ENCODE data around the gene PTPMT1.
"Not testable (repeated sequence)": the region's sequence is repeated elsewhere in the genome, so short reads cannot be mapped to it uniquely, and the experiment has no call there.

The PTPMT1 gene

GRCh38 chr11:47550288-47551047, 14.9 kb upstream of the PTPMT1 start:
- no peak for DNase-seq

- DNase-seq, result peak in 1 of 2 experiments; percentile 16
Observed at GRCh38 chr11:47551086-47551485, 14.3 kb upstream of the PTPMT1 start.

GRCh38 chr11:47552056-47552565, 13.3 kb upstream of the PTPMT1 start:
- DNase-seq, result peak; percentile 18 to 30

GRCh38 chr11:47552566-47553405, 12.6 kb upstream of the PTPMT1 start, which contains the start of gene CELF1:
Gene CELF1, minus strand, starts transcription at chr11:47553132. Its CDS starts 53,609 bp downstream, at chr11:47499523.
- DNase-seq, result peak; percentile 85 to 98

GRCh38 chr11:47553406-47553743, 12.0 kb upstream of the PTPMT1 start:
- no peak for DNase-seq

GRCh38 chr11:47557004-47557403, 8.4 kb upstream of the PTPMT1 start:
- DNase-seq, result not testable (repeated sequence)

- DNase-seq, result no peak
Observed at GRCh38 chr11:47558695-47559094, 6.7 kb upstream of the PTPMT1 start.

GRCh38 chr11:47560426-47560825, 5.0 kb upstream of the PTPMT1 start:
- DNase-seq, result no peak

- DNase-seq, result not testable (repeated sequence)
Observed at GRCh38 chr11:47562393-47562792, 3.0 kb upstream of the PTPMT1 start.

GRCh38 chr11:47564366-47564765, 1.0 kb upstream of the PTPMT1 start:
- not testable (repeated sequence) for DNase-seq

- no peak for DNase-seq
Observed at GRCh38 chr11:47564933-47565339, 463 bp upstream of the PTPMT1 start.

GRCh38 chr11:47566149-47566698, 825 bp downstream of the PTPMT1 start:
- DNase-seq, result no peak

GRCh38 chr11:47569646-47570045, 4.2 kb downstream of the PTPMT1 start:
- DNase-seq, result no peak

- no peak for DNase-seq
Observed at GRCh38 chr11:47570651-47571356, 5.4 kb downstream of the PTPMT1 start.

- no peak for DNase-seq
Observed at GRCh38 chr11:47571357-47571729, 5.9 kb downstream of the PTPMT1 start.

GRCh38 chr11:47571895-47572294, 6.5 kb downstream of the PTPMT1 start:
- no peak for DNase-seq

GRCh38 chr11:47572715-47573255, 7.4 kb downstream of the PTPMT1 start:
- peak in 1 of 2 experiments; percentile 77 for DNase-seq

- DNase-seq, result no peak
Observed at GRCh38 chr11:47573321-47573720, 7.9 kb downstream of the PTPMT1 start.

GRCh38 chr11:47577460-47578041, 12.2 kb downstream of the PTPMT1 start:
- DNase-seq, result no peak

- DNase-seq, result peak; percentile 93 to 96
Observed at GRCh38 chr11:47578524-47579494, 13.4 kb downstream of the PTPMT1 start, which contains the start of the genes KBTBD4 and NDUFS3. Gene KBTBD4, minus strand, starts transcription at chr11:47578970. Its CDS starts 19 bp downstream, at chr11:47578951. Gene NDUFS3, plus strand, starts transcription at chr11:47579074. Its CDS starts 18 bp downstream, at chr11:47579092.

GRCh38 chr11:47583844-47584243, 18.4 kb downstream of the PTPMT1 start:
- DNase-seq, result no peak

All from NCI-H446 (cell line).